CD14-positive monocyte (primary cell): ENCODE results near the gene SLC22A31. TPM values are rescaled to one million over a fixed set of nuclear protein-coding genes. Genes with fewer than 3 reads are reported as not detected.

ENCODE experiments used
- DNase-seq, 3 donors: peaks; one replicate each; pipeline ENCODE4 v3.0.0-alpha.2; 2011 to 2022
- H2AFZ ChIP-seq: 2 replicates; pipeline ENCODE4 v1.6.0; 2012; ENCODE audit warnings: mild to moderate bottlenecking, low read depth, low read length, inconsistent platforms; ENCODE audit not compliant: insufficient read depth, poor library complexity, severe bottlenecking
- H3K27ac ChIP-seq, 2 donors: 1 replicate in 1 of 2; 2 replicates in 1 of 2; pipeline ENCODE4 v1.5.1; 2012 to 2013; ENCODE audit warnings: low read length in 2 of 2, control low read depth in 1 of 2, inconsistent platforms in 1 of 2, low read depth in 1 of 2, mild to moderate bottlenecking in 1 of 2
- H3K27me3 ChIP-seq, 2 donors: one replicate each; pipeline versions ENCODE4 v1.6.0 to v1.6.1; 2011 to 2013; ENCODE audit warnings: low read length in 2 of 2; ENCODE audit not compliant: control insufficient read depth in 2 of 2, insufficient read depth in 2 of 2
- H3K36me3 ChIP-seq, 2 donors: replicated peaks in 1 of 2; 1 replicate in 1 of 2; 2 replicates in 1 of 2; pipeline versions ENCODE4 v1.5.1 to v1.6.1; 2012 to 2013; ENCODE audit warnings: low read length in 2 of 2, control low read depth in 1 of 2, inconsistent platforms in 1 of 2, mild to moderate bottlenecking in 1 of 2; ENCODE audit not compliant: insufficient read depth in 2 of 2, control insufficient read depth in 1 of 2
- H3K4me1 ChIP-seq, 2 donors: 1 replicate in 1 of 2; 2 replicates in 1 of 2; pipeline versions ENCODE4 v1.5.1 to v1.6.1; 2012 to 2013; ENCODE audit warnings: low read length in 2 of 2, control low read depth in 1 of 2, inconsistent platforms in 1 of 2, mild to moderate bottlenecking in 1 of 2, moderate library complexity in 1 of 2; ENCODE audit not compliant: insufficient read depth in 2 of 2, control insufficient read depth in 1 of 2
- H3K4me2 ChIP-seq: replicated peaks from 2 replicates; pipeline ENCODE3; 2012; ENCODE audit warnings: low read length, moderate library complexity, mild to moderate bottlenecking; ENCODE audit not compliant: poor library complexity, severe bottlenecking; ENCODE audit errors: extremely low read depth
- H3K4me3 ChIP-seq, 3 experiments: fragments of 200-600 bp in 1 of 3; sonication (generic) in 1 of 3; replicated peaks in 1 of 3; 1 replicate in 2 of 3; 2 replicates in 1 of 3; pipeline ENCODE4 v1.5.1; 2011 to 2013; ENCODE audit warnings: low read length in 3 of 3, mild to moderate bottlenecking in 3 of 3, control low read depth in 2 of 3, low read depth in 2 of 3, inconsistent platforms in 1 of 3, moderate library complexity in 1 of 3
- H3K79me2 ChIP-seq: 2 replicates; pipeline ENCODE4 v1.6.0; 2012; ENCODE audit warnings: mild to moderate bottlenecking, control low read depth, inconsistent platforms, low read length, moderate library complexity; ENCODE audit not compliant: insufficient read depth
- H3K9ac ChIP-seq: 2 replicates; pipeline ENCODE4 v1.6.0; 2017; ENCODE audit warnings: low read length, mild to moderate bottlenecking; ENCODE audit not compliant: insufficient read depth, poor library complexity, severe bottlenecking
- H3K9me3 ChIP-seq, 2 donors: replicated peaks in 1 of 2; 1 replicate in 1 of 2; 2 replicates in 1 of 2; pipeline versions ENCODE4 v1.5.1 to v1.6.1; 2012 to 2013; ENCODE audit warnings: low read length in 2 of 2, control low read depth in 1 of 2; ENCODE audit not compliant: control insufficient read depth in 1 of 2, insufficient read depth in 1 of 2
- H4K20me1 ChIP-seq: 2 replicates; pipeline ENCODE4 v1.6.0; 2012; ENCODE audit warnings: mild to moderate bottlenecking, low read length, control low read depth, moderate library complexity; ENCODE audit not compliant: insufficient read depth
- H3K27ac Mint-ChIP-seq, 7 donors: one replicate each; pipeline ENCODE4 v1.8.0; 2020; ENCODE audit warnings: mild to moderate bottlenecking in 7 of 7, mixed read lengths in 7 of 7, moderate library complexity in 6 of 7, inconsistent platforms in 2 of 7
- H3K27me3 Mint-ChIP-seq, 3 donors: one replicate each; pipeline ENCODE4 v1.8.0; 2021 to 2022; ENCODE audit warnings: low read depth in 3 of 3, mild to moderate bottlenecking in 3 of 3, mixed read lengths in 3 of 3, moderate library complexity in 3 of 3, inconsistent platforms in 1 of 3
- H3K36me3 Mint-ChIP-seq, 2 donors: one replicate each; pipeline ENCODE4 v1.8.0; 2020; ENCODE audit warnings: mixed read lengths in 2 of 2, inconsistent platforms in 1 of 2, mild to moderate bottlenecking in 1 of 2
- H3K4me1 Mint-ChIP-seq: one replicate; pipeline ENCODE4 v1.8.0; 2020; ENCODE audit warnings: mild to moderate bottlenecking, mixed read lengths
- H3K4me3 Mint-ChIP-seq, 2 donors: one replicate each; pipeline ENCODE4 v1.8.0; 2020; ENCODE audit warnings: mild to moderate bottlenecking in 2 of 2, mixed read lengths in 2 of 2, moderate library complexity in 1 of 2
- H3K9me3 Mint-ChIP-seq, 7 donors: one replicate each; pipeline ENCODE4 v1.8.0; 2020 to 2022; ENCODE audit warnings: mixed read lengths in 7 of 7, mild to moderate bottlenecking in 6 of 7, moderate library complexity in 6 of 7, inconsistent platforms in 2 of 7
- WGBS: methylation state at CpG from one replicate; pipeline ENCODE4 v1.1.5; 2013; ENCODE audit warnings: missing lambda C conversion rate; ENCODE audit not compliant: insufficient coverage; 5-methylcytosine and 5-hydroxymethylcytosine counted together
- intact Hi-C, 2 donors: fragments of 100-400 bp; cut with micrococcal nuclease; formaldehyde crosslinking; loops; one replicate each; pipeline versions ENCODE4 v1.15.0 to v1.15.1; 2023
- polyA plus RNA-seq, 3 donors: library from polyadenylated mRNA; depleted of rRNA in 1 of 3; unstranded in 2 of 3; stranded (reverse) in 1 of 3; fragments of 300-500 nt in 2 of 3; fragments of >200 nt in 1 of 3; fragmentation: Illumina TruSeq in 2 of 3; gene quantifications; 1 replicate in 2 of 3; 2 replicates in 1 of 3; pipeline ENCODE4 v1.2.3, GENCODE V29; 2012 to 2021
- TF ChIP-seq, protein P1 (sequence below): fragments of 200-600 bp; IDR thresholded peaks from one replicate; pipeline ENCODE4 v1.8.0; 2022; ENCODE audit warnings: antibody characterized with exemption, mild to moderate bottlenecking

Gene SLC22A31
- polyA plus RNA-seq, 3 donors, result 0.29 TPM; not detected in 2

DNA sequence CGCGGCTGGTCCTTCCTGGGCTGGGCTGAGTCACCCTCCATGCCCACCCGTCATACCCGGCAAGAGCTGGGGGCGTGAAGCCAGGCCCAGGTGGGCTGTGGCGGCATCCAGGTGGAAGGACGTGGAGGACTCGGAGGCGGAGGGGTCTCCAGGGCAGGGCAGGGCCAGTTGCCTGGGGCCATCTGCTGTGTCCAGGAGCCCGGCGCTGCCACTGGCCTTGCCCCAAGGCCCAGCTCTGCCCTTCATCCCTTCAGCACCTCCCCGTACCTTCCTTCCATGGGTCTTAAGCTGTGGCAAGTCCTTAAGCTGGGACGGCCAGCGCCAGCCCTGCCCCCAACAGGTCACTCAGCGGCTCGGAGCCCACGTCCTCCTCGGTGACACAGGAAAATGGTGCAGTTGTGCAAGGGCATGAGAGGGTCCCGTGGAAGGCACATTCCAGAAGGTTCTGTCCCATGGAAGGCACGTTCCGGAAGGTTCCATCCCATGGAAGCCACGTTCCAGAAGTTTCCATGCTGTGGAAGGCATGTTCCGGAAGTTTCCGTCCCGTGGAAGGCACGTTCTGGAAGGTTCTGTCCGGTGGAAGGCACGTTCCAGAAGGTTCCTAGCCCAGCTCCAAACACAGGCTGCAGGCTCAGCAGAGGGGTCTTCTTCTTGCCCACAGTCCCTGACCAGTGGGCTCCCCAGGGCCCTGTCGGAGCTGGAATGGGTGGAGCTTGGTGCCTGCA lies 39.2 kb downstream of the SLC22A31 start:
- H3K36me3 Mint-ChIP-seq, result no peaks in the 10 kb centered on the region
- Histone ChIP-seq H3K9me3 (no peaks in the 10 kb centered on the region), H3K79me2 (no peaks in the 10 kb centered on the region), H4K20me1 (no peaks in the 10 kb centered on the region), H3K4me3 (no peak overlapping the region), H2AFZ (no peak overlapping the region), H3K4me2 (no peak overlapping the region), H3K27me3 (peaks cover 0 to 5% of the 10 kb centered on the region in 2 donors), H3K27ac (no peak overlapping the region), H3K36me3 (no peaks in the 10 kb centered on the region), H3K4me1 (no peaks in the 10 kb centered on the region), H3K9ac (no peak overlapping the region)
- H3K9me3 Mint-ChIP-seq, result peaks cover 0 to 5% (median 0%) of the 10 kb centered on the region in 7 donors
- DNase-seq, result no peak
- WGBS, result 89% methylated on average over 23 of the region's 29 CpGs
- peaks cover under 1 to 12% (median 7%) of the 10 kb centered on the region in 3 donors for H3K27me3 Mint-ChIP-seq
- TF ChIP-seq, protein P1, sequence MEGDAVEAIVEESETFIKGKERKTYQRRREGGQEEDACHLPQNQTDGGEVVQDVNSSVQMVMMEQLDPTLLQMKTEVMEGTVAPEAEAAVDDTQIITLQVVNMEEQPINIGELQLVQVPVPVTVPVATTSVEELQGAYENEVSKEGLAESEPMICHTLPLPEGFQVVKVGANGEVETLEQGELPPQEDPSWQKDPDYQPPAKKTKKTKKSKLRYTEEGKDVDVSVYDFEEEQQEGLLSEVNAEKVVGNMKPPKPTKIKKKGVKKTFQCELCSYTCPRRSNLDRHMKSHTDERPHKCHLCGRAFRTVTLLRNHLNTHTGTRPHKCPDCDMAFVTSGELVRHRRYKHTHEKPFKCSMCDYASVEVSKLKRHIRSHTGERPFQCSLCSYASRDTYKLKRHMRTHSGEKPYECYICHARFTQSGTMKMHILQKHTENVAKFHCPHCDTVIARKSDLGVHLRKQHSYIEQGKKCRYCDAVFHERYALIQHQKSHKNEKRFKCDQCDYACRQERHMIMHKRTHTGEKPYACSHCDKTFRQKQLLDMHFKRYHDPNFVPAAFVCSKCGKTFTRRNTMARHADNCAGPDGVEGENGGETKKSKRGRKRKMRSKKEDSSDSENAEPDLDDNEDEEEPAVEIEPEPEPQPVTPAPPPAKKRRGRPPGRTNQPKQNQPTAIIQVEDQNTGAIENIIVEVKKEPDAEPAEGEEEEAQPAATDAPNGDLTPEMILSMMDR, result no peak
- H3K4me3 Mint-ChIP-seq, result no peak overlapping the region
- no peak overlapping the region for H3K27ac Mint-ChIP-seq
- H3K4me1 Mint-ChIP-seq, result peaks cover under 1% of the 10 kb centered on the region
- intact Hi-C loops, result no loop called here

DNA sequence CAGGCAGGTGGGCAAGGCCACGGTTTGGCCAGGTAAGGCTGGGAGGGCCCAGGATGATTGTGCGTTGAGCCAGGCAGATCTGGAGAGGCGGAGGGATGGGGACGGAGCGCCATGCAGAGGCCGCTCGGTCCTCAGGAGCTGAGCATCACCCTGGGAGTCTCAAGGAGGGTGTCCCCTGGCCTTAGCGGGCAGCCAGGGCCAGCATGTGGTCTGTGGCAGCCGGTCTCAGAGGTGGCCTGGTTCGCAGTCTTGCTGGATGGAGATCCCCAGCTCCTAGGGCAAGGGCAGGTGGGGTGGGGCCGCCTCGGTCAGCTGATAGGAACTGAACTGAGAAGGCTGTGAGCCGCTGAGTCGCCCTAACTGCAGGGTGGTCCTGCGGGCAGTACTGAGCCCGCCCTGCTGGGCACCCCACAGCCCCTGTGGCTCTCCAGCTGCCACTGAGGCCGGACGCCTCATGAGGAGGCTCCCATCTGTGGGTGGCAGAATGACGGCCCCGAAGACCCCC lies 40.4 kb downstream of the SLC22A31 start:
- no peak overlapping the region for H3K27ac ChIP-seq
- peaks cover 4% of the 10 kb centered on the region for H3K4me1 Mint-ChIP-seq
- no peaks in the 10 kb centered on the region for H3K4me1 ChIP-seq
- H3K4me2 ChIP-seq, result no peak overlapping the region
- DNase-seq, result no peak
- H2AFZ ChIP-seq, result no peak overlapping the region
- peaks cover 6 to 24% (median 14%) of the 10 kb centered on the region in 3 donors for H3K27me3 Mint-ChIP-seq
- H3K4me3 ChIP-seq, result no peak overlapping the region
- intact Hi-C loops, result no loop called here
- H3K4me3 Mint-ChIP-seq, result no peak overlapping the region
- WGBS, result 96% methylated on average over 18 of the region's 20 CpGs
- H3K79me2 ChIP-seq, result no peaks in the 10 kb centered on the region
- H3K27me3 ChIP-seq, result peaks cover 0 to 6% of the 10 kb centered on the region in 2 donors
- peaks cover 0 to 5% (median 0%) of the 10 kb centered on the region in 7 donors for H3K9me3 Mint-ChIP-seq
- TF ChIP-seq, protein P1, result no peak
- no peak overlapping the region for H3K27ac Mint-ChIP-seq
- H3K36me3 Mint-ChIP-seq, result no peaks in the 10 kb centered on the region
- no peaks in the 10 kb centered on the region for H4K20me1 ChIP-seq
- H3K9me3 ChIP-seq, result no peaks in the 10 kb centered on the region
- no peak overlapping the region for H3K9ac ChIP-seq
- no peaks in the 10 kb centered on the region for H3K36me3 ChIP-seq
